ENCODE measurements around the gene SUPT4H1.

SUPT4H1 gene

GRCh38 chr17:58317421-58318064 is 34.5 kb downstream of the SUPT4H1 start:
- Mint-ChIP-seq H3K36me3 (ENCODE audit: low read depth) (no peaks in the 10 kb centered on the region), H3K27me3 (no peaks in the 10 kb centered on the region), H3K4me3 (peak overlapping the region; percentile 30), H3K4me1 (ENCODE audit: low read depth) (peaks cover 20% of the 10 kb centered on the region), H3K9me3 (no peaks in the 10 kb centered on the region), H3K27ac (peak overlapping the region; percentile 88)

- Mint-ChIP-seq H3K9me3 (no peaks in the 10 kb centered on the region), H3K36me3 (ENCODE audit: low read depth) (no peaks in the 10 kb centered on the region)
Measured at GRCh38 chr17:58316260-58316960, 35.6 kb downstream of the SUPT4H1 start.

GRCh38 chr17:58315750-58316149 is 36.3 kb downstream of the SUPT4H1 start:
- Mint-ChIP-seq H3K36me3 (ENCODE audit: low read depth) (no peaks in the 10 kb centered on the region), H3K27ac (no peak overlapping the region), H3K4me3 (no peak overlapping the region), H3K4me1 (ENCODE audit: low read depth) (peaks cover 20% of the 10 kb centered on the region), H3K27me3 (no peaks in the 10 kb centered on the region), H3K9me3 (no peaks in the 10 kb centered on the region)

More at GRCh38 chr17:58316260-58316960, 35.6 kb downstream of the SUPT4H1 start:
- H3K27me3 Mint-ChIP-seq, result no peaks in the 10 kb centered on the region
- no peak overlapping the region for H3K4me3 Mint-ChIP-seq
- peaks cover 20% of the 10 kb centered on the region for H3K4me1 Mint-ChIP-seq (ENCODE audit: low read depth)
- no peak overlapping the region for H3K27ac Mint-ChIP-seq

GRCh38 chr17:58315281-58315711 is 36.7 kb downstream of the SUPT4H1 start:
- Mint-ChIP-seq H3K27ac (no peak overlapping the region), H3K27me3 (no peaks in the 10 kb centered on the region)

GRCh38 chr17:58314706-58315015 is 37.3 kb downstream of the SUPT4H1 start:
- H3K4me1 Mint-ChIP-seq (ENCODE audit: low read depth), result peaks cover 20% of the 10 kb centered on the region
- no peaks in the 10 kb centered on the region for H3K36me3 Mint-ChIP-seq (ENCODE audit: low read depth)
- H3K4me3 Mint-ChIP-seq, result no peak overlapping the region
- H3K9me3 Mint-ChIP-seq, result no peaks in the 10 kb centered on the region
- no peaks in the 10 kb centered on the region for H3K27me3 Mint-ChIP-seq
- no peak overlapping the region for H3K27ac Mint-ChIP-seq

More at GRCh38 chr17:58315281-58315711, 36.7 kb downstream of the SUPT4H1 start:
- Mint-ChIP-seq H3K4me3 (no peak overlapping the region), H3K36me3 (ENCODE audit: low read depth) (no peaks in the 10 kb centered on the region), H3K4me1 (ENCODE audit: low read depth) (peaks cover 20% of the 10 kb centered on the region), H3K9me3 (no peaks in the 10 kb centered on the region)

- Mint-ChIP-seq H3K27ac (peak overlapping the region; percentile 41), H3K9me3 (no peaks in the 10 kb centered on the region), H3K36me3 (ENCODE audit: low read depth) (no peaks in the 10 kb centered on the region), H3K4me3 (no peak overlapping the region), H3K4me1 (ENCODE audit: low read depth) (peaks cover 20% of the 10 kb centered on the region), H3K27me3 (no peaks in the 10 kb centered on the region)
Measured at GRCh38 chr17:58313815-58314705, 37.9 kb downstream of the SUPT4H1 start.

GRCh38 chr17:58312829-58313228 is 39.2 kb downstream of the SUPT4H1 start:
- H3K4me3 Mint-ChIP-seq, result no peak overlapping the region
- peaks cover 11% of the 10 kb centered on the region for H3K4me1 Mint-ChIP-seq (ENCODE audit: low read depth)
- H3K27ac Mint-ChIP-seq, result no peak overlapping the region
- no peaks in the 10 kb centered on the region for H3K27me3 Mint-ChIP-seq
- H3K9me3 Mint-ChIP-seq, result no peaks in the 10 kb centered on the region
- no peaks in the 10 kb centered on the region for H3K36me3 Mint-ChIP-seq (ENCODE audit: low read depth)

GRCh38 chr17:58312021-58312630 is 39.9 kb downstream of the SUPT4H1 start:
- Mint-ChIP-seq H3K4me1 (ENCODE audit: low read depth) (peaks cover 4% of the 10 kb centered on the region), H3K27me3 (no peaks in the 10 kb centered on the region), H3K9me3 (no peaks in the 10 kb centered on the region), H3K4me3 (no peak overlapping the region), H3K27ac (no peak overlapping the region), H3K36me3 (ENCODE audit: low read depth) (no peaks in the 10 kb centered on the region)

GRCh38 chr17:58311429-58311894 is 40.5 kb downstream of the SUPT4H1 start:
- Mint-ChIP-seq H3K4me3 (no peak overlapping the region), H3K4me1 (ENCODE audit: low read depth) (no peaks in the 10 kb centered on the region), H3K27ac (no peak overlapping the region), H3K36me3 (ENCODE audit: low read depth) (no peaks in the 10 kb centered on the region), H3K9me3 (no peaks in the 10 kb centered on the region), H3K27me3 (no peaks in the 10 kb centered on the region)

GRCh38 chr17:58310511-58311428 is 41.2 kb downstream of the SUPT4H1 start:
- Mint-ChIP-seq H3K27me3 (no peaks in the 10 kb centered on the region), H3K9me3 (no peaks in the 10 kb centered on the region), H3K36me3 (ENCODE audit: low read depth) (no peaks in the 10 kb centered on the region), H3K4me1 (ENCODE audit: low read depth) (no peaks in the 10 kb centered on the region), H3K27ac (no peak overlapping the region), H3K4me3 (no peak overlapping the region)

GRCh38 chr17:58309918-58310259 is 42.1 kb downstream of the SUPT4H1 start:
- Mint-ChIP-seq H3K9me3 (no peaks in the 10 kb centered on the region), H3K4me3 (no peak overlapping the region), H3K27ac (no peak overlapping the region), H3K36me3 (ENCODE audit: low read depth) (no peaks in the 10 kb centered on the region), H3K4me1 (ENCODE audit: low read depth) (no peaks in the 10 kb centered on the region), H3K27me3 (no peaks in the 10 kb centered on the region)

GRCh38 chr17:58308985-58309917 is 42.8 kb downstream of the SUPT4H1 start:
- Mint-ChIP-seq H3K27ac (no peak overlapping the region), H3K9me3 (no peaks in the 10 kb centered on the region), H3K36me3 (ENCODE audit: low read depth) (peaks cover 2% of the 10 kb centered on the region), H3K4me1 (ENCODE audit: low read depth) (peaks cover 2% of the 10 kb centered on the region), H3K4me3 (no peak overlapping the region), H3K27me3 (no peaks in the 10 kb centered on the region)

All from stimulated activated naive CD8-positive, alpha-beta T cell treated with anti-CD3 and anti-CD28 coated beads, Interleukin-15, Interleukin-2, amounts not matched to agents 100 ng/mL and 50 ng/mL, for 24 hours (primary cell).